NCI-H2081 treated with DMSO at 0.1 percent for 48 hours (cell line): ENCODE results near the gene DEDD2.
A peak's percentile ranks its signal among the peaks of the same experiment; 100 is the strongest.
"Not testable (repeated sequence)": the region's sequence is repeated elsewhere in the genome, so short reads cannot be mapped to it uniquely, and the experiment has no call there.

ENCODE experiments used
- DNase-seq: peaks from one replicate; lab custom pipeline; 2025; lab: John Stamatoyannopoulos, UW

DEDD2 gene, protein sequence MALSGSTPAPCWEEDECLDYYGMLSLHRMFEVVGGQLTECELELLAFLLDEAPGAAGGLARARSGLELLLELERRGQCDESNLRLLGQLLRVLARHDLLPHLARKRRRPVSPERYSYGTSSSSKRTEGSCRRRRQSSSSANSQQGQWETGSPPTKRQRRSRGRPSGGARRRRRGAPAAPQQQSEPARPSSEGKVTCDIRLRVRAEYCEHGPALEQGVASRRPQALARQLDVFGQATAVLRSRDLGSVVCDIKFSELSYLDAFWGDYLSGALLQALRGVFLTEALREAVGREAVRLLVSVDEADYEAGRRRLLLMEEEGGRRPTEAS

DNA sequence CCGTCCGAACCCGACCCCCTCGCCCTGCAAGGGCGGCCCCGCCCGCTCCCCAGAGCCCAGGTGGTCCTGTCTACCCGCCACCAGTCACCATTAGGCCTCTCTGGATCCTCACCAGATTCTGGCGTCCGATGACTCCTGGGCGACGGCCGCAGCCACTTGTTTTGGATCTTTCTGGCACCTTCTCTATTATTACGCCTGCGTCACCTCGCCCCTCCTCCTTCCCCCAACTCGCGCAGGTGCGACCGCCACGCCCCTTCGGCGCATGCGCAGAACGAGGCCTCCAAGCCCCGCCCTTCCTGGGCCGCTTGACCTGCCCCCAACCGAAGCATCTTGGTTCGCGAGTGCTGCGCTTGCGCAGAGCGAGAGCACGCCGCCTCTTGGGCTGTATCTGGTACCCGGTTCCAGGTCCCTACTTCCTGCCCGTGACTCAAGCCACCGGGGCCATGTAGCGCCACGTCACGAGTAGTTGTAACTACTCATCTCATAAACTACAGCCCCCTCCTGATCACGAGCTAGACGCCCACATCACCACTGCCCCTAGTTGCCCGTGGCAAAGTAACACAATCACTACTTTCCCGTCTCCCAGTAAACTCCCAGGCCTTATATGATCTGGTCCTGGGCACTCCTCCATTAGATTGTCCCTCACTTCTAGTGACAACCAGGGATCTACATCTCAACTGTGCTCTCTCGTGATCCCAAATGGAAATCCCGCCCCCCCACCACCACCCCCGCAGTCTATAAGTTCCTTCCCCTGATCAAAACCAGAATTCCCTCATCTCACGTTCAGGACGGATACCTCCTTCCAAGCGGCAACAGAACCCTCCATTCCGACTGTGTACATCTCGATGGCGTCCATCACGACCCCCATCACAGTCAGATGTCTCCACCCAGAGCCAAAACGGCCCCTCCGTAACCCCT is at the start of gene DEDD2:
Gene DEDD2, minus strand, starts transcription at position 158 of the 918 bp plus-strand sequence. CDS start 670 bp downstream, outside the sequence.
- DNase-seq: peak; percentile 66

- not testable (repeated sequence) for DNase-seq
Measured at GRCh38 chr19:42266928-42267603, 49.6 kb upstream of the DEDD2 start.

GRCh38 chr19:42266105-42266504 is 48.6 kb upstream of the DEDD2 start:
- not testable (repeated sequence) for DNase-seq

- DNase-seq: no peak
Measured at GRCh38 chr19:42261763-42262162, 44.3 kb upstream of the DEDD2 start.

- not testable (repeated sequence) for DNase-seq
Measured at GRCh38 chr19:42257842-42258241, 40.4 kb upstream of the DEDD2 start.

DNA sequence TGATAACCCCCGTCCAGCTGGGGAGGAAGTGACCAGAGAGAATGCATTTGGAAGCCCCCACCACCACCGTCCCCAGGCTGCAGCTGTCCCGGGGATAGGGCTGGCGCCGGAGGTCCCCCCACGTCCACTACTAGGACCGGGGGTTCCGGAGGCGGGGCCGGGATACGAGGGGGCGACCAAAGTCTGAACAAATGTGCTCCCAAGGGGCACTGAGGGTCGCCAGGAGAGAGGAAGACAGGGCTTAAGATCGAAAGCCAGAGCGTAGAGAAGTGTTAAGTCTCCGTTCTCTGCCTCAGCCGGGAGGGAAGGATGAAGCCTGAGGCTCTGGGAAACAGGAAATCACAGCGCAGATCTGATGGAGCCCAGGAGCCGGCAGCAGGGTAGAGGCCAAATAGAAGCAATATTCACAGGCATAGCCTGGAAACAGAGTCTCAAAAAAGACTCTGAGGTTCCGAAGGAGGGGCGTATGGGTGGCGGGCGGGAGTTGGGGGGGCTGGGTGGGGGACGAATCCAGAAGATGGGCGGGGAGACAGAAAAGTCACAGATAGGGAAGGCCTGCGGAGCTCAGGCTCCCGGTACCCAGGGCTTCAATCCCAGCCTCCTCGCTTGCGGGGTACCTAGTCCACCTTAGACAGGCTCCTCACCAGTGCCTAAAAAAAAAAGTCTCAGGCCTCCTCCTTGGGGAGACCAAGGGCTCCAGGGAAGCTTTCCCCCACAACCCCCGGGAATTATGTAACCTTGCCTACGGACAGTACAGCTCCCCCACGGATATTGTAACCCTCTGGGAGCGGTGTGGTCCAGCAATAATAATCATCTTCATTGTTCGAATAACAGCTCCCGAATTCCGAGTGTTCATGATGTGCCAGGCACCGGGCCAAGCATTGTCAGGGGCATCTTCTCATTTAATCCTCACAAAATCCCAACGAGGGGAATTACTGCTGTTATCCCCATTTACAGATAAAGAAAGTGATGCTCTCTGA is 38.6 kb upstream of the DEDD2 start:
- DNase-seq: no peak

- DNase-seq: peak; percentile 27
Measured at GRCh38 chr19:42254850-42255765, 37.6 kb upstream of the DEDD2 start, which contains the start of gene ERF. TSS of gene ERF (minus strand) at chr19:42255128. CDS start at chr19:42254999, 129 bp downstream.

- no peak for DNase-seq
Measured at GRCh38 chr19:42254089-42254849, 36.8 kb upstream of the DEDD2 start.

GRCh38 chr19:42253245-42254088 is 36.0 kb upstream of the DEDD2 start:
- no peak for DNase-seq

- DNase-seq: no peak
Measured at GRCh38 chr19:42252365-42253244, 35.1 kb upstream of the DEDD2 start.

DNA sequence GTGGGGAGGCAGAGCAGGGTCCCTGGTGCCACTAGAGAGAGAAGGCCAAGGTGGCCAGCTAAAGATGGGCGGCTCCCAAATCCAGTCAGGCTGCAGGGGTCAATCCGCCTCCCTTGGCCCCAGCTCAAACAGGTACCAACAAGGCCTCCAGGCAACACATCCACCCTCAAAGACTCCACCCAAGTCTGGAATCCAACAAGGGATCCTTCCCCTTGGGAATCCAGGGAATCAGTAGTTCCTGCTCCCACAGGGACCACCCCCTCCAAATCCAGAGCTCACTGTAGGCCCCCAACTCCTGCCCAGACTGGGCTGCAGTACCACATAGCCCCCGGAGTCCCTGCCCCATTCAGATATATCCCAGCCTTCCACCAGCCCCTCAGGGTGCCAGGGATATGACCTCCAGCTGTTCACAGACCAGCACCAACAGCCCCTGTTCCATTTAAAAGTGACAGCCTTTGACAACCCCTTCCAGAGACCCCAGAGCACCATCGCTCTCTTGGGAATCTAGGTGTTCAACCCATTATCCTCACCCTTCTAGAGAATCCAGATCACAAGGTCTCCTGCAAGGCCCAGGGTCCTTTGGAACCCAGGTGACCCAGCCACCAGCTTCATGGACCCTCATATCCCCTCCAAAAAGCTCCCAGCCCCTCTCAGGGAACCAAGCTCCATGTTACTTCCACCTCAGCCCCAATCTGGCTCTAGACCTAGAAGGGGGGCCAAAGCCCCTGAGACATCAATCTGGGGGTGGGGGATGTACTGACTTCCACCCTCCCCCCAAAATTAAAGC is 34.3 kb upstream of the DEDD2 start:
- DNase-seq: no peak

DNA sequence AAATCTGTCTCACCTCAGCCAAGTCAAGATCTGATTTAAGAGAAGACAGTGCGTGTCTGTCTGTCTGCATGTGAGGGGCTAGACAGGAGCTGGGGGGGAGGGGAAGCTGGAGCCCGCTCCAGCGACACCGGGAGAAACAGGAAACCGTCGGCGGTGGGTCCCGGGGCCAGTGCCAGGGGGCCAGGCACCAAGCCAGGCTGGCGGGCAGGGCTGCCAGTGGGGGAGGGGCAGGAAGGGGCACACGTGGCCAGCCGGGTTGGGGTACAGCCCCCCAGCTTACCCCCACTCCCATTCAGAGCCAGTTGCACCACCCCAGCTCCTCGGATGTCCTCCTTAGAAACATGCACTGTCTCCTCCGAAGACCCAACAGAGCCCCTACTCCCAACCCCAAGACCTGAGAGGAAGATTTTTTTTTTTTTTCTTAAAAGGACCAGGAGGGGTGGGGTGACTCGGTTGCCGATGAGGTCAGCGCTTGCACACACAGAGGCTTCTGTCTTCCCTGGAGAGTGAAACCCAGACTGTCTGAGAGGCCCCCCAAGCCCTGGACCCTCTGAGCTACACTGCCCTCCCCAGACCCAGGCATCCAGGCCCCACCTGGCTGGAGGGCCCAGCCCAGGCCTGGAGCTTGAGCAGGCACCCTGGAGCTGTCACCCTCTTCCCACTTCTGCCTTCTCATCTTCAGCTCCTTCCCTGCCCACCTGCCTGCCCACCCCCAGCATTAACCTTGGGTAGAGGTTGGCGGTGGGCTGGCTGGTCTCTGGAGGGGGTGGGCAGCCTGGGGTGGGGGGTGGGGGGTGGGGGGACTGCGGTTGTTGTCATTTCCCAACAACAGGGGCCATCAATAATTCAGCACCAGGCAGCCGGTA is 33.4 kb upstream of the DEDD2 start:
- no peak for DNase-seq

- no peak for DNase-seq
Measured at GRCh38 chr19:42250183-42250665, 32.7 kb upstream of the DEDD2 start.

DNA sequence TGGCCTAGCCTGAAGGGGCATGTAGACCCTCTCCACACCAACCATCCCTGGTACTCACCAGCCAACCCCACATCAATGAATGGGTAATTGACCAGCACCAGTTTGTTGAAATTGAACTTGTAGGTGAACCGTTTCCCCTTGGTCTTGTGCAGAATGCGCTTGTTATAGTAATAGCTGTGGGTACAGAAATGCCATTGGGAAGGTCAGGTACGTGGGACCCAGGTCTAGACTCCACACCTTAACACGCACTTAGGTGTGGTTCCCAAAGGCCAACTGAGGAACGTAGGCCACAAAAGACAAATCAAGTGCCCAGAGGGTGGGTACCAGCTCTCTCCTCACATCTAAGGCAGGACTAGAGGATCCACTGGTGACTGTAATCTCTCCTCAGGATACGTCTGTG is 32.3 kb upstream of the DEDD2 start:
- DNase-seq: no peak

DNA sequence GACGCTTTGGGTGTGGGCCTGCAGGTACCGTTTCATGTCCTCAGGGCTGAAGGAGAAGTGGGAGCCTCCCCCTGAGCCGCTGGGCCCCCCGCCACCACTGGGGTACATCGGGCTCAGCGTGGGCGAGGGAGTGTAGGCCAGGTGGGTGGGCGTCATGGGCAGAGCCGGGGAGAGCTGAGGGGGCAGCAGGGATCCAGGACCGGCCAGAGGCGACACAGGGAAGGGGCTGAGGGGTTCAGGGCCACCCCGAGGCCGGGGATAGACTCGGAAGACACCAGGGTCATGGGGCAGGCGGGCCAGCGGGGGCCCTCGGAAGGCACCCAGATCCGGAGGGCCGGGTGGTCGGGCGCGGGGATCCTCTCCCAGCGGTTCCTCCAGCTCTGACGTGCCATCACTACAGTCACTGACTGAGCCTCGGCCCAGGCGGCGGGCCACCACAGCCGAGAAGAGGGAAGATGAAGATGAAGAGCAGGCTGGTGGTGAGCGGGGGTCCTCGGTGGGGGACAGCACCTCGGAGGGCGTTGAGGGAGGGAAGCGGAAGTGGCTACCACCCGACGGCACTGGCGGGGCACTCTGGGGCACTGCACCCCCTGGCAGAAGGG is 31.8 kb upstream of the DEDD2 start:
- DNase-seq: no peak
